GM04504 (cell line): ENCODE results near the gene IGF2BP2.
A peak's percentile ranks its signal among the peaks of the same experiment; 100 is the strongest.

ENCODE experiments used
- DNase-seq: peaks from one replicate; pipeline ENCODE4 v3.0.0-alpha.2; 2012; ENCODE audit warnings: low read depth

The IGF2BP2 gene

DNA sequence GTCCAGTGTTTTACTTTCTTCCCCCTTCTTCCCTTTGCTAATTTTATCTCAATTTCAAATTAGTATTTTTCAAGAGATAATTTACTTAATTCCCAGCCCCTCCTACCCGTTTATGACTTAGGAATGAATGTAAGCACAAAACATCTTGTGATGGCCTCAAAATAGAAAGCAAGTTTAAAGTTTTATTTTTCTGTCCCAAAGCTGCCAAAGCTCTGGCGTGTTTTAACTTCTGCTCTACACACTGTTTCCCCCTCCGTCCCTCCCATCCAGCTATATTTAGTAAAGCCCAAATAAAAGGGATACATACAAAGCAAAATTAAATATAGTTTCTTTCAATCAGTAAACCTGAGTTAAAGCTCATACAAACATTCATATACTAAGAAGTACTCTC lies 59.9 kb downstream of the IGF2BP2 start:
- no peak for DNase-seq

DNA sequence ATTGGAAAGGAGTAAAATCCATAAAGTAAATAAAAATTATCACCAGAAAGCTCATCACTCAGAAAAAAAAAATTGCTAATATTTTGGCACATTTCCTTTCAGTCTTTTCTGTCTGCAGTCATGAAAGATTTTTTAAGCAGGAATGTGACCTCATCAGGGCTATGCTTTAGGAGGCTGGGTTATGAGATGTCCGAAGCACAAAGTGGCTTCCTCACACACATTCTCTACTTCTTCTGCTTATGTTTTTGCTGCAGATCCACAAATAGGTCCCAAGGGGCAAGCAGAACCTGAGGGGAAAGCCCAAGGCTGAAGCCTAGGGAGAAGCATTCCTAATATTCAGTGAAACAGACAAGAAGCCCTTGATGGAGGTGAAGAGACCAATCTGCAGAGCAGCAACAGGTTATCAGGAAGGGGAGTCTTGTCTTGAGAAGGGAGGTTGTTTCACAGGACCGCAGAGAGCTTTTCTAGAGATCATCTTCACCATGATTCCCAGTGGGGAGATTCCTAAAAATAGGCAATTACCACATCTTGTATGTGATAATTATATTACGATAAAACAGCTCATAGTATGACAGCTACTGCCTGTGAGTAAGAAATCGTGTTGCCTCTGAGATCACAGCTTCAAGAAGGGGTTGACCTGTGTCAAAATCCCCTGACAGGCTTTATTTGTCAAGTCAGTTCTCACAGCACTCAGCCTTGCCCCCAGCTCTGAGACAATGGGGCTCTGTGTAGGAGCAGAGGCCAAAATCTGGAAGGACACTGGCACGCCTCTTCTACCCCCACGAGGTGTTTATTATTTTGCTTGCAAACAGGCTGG lies 60.5 kb downstream of the IGF2BP2 start:
- no peak for DNase-seq

GRCh38 chr3:185763347-185764005 lies 61.4 kb downstream of the IGF2BP2 start:
- DNase-seq: no peak

DNA sequence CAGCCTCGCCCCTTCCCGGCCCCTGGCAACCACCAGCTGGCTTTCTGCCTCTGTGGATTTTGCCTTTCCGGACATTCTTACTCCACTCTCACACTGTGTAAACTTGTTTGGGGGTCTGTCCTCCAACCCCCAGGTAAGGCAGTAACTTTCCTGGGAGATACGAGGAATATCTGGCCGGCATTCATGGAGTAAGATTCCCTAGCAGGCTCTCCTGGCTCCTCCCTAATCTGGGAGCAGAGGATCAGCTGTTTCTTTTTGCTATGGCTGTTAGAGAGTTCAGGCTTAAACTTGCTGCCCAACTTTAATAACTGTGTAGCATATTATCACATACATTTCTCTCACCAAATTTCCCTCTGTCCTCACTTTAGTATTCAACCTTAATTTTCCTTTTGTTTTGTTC lies 64.3 kb downstream of the IGF2BP2 start:
- no peak for DNase-seq

DNA sequence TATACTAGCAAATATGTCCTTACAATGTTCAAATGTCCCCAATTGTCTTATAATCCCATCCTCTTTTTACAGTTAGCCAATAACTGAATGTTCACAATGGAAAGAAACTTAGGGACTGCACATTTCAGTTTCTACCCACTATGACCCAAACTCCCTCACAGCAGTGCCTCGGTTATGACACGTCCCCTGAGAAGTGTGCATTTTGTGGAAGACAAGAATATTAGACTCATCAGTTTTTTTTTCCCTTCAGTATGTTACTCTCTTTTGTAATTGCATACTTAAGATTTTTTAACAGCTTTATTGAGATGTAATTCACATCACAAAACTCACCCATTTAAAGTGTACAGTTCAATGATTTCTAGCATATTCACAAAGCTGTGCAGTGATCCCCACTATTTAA lies 64.8 kb downstream of the IGF2BP2 start:
- DNase-seq: no peak

DNA sequence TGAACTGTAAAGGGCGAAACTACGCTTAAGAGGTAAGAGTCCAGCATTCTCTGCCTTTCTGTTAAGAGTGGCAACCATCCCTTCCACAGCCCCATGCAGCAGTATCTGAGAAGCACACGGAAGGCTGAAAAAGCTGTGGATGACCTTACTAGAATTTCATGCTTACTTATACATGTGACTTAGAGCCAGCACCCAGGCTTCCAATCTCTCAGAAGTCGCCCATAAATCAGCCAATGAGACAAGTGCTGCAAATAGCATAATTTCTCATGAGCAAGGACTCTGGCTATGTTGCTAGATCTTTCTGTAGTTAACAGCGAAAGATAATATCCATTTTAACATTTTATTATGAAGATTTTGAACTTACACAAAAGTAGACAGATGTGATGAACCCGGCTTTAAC lies 65.3 kb downstream of the IGF2BP2 start:
- no peak for DNase-seq

- no peak for DNase-seq
Observed at GRCh38 chr3:185758912-185759311, 65.9 kb downstream of the IGF2BP2 start.

GRCh38 chr3:185757176-185757575 lies 67.7 kb downstream of the IGF2BP2 start:
- no peak for DNase-seq

- DNase-seq: no peak
Observed at GRCh38 chr3:185756477-185756876, 68.4 kb downstream of the IGF2BP2 start.

DNA sequence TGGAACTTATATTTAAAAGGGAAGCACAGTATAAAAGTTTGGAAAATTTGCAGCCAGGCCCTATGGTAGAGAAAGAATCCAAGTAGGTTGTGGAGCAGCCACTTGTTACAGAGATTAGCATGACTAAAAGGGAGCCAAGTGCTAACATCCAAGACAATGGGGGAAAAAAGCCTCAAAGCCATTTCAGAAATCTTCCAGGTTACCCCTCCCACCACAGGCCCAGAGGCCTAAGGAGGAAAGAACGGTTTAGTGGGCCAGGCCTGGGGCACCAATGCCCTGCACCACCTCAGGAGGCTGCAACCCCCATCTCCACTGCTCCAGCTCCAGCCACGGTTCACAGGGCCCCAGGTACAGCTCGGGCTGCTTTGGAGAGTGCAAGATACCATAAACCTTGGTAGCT lies 69.9 kb downstream of the IGF2BP2 start:
- no peak for DNase-seq

- no peak for DNase-seq
Observed at GRCh38 chr3:185753354-185753753, 71.5 kb downstream of the IGF2BP2 start.

- DNase-seq: no peak
Observed at GRCh38 chr3:185750702-185751101, 74.1 kb downstream of the IGF2BP2 start.

DNA sequence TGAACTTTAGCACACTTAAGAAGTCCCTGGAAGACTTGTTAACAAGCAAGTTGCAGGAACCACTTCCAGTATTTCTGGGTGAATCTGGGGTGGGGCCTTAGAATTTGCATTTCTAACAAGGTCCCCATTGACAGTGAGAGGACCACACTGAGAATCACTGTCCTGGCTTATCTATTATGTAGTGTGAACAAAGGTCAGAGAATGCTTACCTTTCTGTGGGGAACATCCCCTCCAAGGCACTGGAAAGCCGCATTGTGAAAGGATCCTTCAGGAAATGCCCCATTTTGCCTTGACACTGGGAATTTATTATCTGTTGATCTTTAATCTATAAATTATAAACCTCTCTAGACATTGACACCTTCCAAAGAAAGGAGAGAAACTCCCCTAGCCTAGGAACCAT lies 74.8 kb downstream of the IGF2BP2 start:
- DNase-seq: no peak

DNA sequence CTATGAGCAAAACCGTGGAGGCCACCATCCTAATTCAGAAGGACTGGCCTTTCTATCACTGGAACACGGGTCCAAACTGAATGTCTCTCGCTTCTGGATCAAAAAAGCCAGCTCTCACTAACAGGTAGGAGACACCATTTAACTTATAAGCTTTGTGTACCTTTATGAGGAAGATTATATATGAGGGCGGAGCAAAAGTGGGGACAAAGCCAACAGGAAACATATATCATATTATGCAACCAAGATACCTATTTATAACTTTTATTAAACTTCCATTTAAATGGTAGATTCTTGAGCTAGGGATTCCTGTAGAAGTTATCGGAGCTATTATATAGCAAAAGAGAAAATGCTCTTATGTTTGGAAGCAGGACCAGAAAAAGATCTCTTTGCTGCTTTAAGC lies 78.4 kb downstream of the IGF2BP2 start:
- DNase-seq: no peak

- DNase-seq: peak; percentile 68
Observed at GRCh38 chr3:185744997-185745843, 79.6 kb downstream of the IGF2BP2 start.

DNA sequence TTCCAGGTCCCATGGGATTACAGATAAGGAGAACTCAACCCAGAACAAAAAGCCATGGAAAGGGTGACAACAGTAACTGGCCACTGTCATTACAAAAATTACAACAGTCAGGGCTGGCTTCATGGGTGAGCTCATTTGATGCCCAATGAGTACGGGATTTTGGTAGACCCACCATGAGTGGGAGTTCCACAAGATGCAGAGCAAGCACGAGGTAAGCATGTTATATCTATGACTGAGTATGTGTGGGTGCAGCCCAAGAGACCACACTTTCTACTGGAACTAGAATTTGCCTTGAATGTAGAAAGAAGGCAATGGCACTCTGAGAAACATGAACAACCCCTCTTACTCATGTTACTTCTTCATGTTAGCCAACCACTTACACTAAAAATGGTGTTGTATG lies 83.3 kb downstream of the IGF2BP2 start:
- DNase-seq: no peak

DNA sequence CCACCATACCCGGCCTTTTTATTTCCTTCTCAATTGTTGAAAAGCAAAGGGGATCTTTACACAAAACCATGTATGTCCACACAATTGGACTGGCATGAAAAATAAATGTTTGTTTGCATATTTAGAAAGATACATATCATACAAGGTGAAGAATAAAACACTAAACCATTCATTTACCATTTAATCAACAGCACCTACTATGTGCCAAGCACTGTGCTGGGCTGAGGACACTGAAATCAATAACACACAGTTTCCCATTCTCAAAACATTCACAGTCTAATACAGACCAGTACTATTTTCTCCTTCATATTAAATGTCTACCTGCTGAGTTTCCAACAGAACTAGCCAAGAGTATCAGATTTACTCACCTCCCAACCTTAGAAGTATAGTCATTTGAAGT lies 84.7 kb downstream of the IGF2BP2 start:
- DNase-seq: no peak

DNA sequence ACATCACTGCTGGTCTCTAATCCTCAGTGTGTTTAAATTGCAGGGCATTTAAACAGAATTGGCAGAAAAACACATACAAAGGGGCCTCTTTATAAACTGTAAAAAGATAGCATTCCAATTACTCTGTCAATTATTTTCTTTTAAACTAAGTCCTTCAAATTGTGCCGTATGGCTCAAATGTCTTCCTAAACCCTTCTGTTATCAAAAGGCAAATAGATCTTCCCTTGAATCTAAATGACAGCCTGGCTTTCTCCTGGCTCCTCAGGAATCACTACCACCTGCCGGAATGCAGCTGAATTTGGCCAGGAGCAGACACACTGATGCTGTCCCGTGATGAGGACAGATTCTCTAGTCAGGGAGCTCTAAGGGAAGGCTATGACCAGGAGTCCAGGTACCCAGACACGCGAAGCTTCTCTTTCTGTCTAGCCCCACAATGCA lies 85.6 kb downstream of the IGF2BP2 start:
- no peak for DNase-seq

DNA sequence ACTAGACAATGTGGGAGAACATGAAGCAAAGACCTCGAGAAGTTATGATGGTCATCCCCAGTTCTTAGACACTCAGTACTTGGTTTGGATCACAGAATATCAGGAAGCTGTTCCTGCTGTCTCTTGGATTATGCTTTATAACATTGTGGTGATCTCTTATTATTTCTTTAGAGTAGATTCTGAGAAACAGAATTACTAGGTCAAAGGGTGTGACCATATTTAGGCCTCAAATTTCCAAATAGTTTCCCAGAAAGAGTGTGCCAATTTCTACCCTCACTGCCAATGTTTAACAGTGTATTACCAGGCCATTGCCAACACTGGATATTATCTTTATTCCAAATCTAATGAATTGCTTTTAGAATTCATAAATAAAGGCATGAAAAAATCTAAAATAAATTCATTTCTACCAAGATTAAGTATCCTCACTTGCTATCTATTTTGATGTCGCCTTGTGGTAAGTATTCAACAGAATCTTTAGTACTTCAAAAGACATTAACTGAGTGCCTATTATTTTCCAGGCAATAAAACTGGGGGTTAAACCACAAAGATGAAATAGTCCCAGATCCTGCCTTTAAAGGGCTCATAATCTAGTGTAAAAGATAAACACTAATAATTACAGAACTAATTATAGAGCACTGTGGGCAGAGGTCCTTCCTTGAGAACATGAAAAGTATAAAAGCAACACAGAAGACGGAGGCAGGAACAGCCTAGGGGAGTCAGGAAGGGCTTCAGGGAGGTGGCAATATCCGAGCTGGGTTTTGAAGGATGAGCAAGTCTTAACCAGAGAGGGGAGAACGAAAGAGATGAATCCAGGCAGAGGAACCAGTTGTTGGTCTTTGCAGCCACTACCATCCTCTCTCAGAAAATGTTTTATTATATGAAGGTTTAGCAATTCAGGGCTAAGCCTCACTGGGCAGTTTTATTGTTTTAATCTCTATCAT lies 86.8 kb downstream of the IGF2BP2 start:
- DNase-seq: no peak

DNA sequence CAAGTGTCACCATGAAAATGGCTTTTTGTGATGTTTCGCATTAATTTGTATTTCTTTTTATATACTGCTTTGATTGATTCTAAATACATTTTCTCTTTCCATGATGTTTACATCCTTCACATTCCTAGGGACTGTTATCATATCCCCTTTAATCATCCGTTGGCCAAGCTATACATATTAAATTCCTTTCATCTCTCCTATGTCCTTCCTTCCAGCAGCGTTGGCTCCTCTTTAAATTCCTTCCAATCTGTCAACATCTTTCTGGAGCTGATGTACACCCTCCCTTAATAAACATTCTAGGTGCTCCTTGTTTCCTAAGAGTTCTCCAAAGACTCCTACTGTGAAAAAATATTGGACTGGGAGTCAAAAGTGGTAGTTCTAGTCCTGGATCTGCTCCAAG lies 87.8 kb downstream of the IGF2BP2 start:
- no peak for DNase-seq

- no peak for DNase-seq
Observed at GRCh38 chr3:185734725-185735096, 90.1 kb downstream of the IGF2BP2 start.
